HG02943 (cell line): ENCODE results near the gene LDAH.

Experiments
- ATAC-seq: cut with Tn5 transposase; IDR thresholded peaks from one replicate; pipeline ENCODE4 v1.9.1; 2021; ENCODE audit warnings: mild to moderate bottlenecking, low read depth, moderate library complexity; ENCODE audit not compliant: unreplicated experiment

The LDAH gene

DNA sequence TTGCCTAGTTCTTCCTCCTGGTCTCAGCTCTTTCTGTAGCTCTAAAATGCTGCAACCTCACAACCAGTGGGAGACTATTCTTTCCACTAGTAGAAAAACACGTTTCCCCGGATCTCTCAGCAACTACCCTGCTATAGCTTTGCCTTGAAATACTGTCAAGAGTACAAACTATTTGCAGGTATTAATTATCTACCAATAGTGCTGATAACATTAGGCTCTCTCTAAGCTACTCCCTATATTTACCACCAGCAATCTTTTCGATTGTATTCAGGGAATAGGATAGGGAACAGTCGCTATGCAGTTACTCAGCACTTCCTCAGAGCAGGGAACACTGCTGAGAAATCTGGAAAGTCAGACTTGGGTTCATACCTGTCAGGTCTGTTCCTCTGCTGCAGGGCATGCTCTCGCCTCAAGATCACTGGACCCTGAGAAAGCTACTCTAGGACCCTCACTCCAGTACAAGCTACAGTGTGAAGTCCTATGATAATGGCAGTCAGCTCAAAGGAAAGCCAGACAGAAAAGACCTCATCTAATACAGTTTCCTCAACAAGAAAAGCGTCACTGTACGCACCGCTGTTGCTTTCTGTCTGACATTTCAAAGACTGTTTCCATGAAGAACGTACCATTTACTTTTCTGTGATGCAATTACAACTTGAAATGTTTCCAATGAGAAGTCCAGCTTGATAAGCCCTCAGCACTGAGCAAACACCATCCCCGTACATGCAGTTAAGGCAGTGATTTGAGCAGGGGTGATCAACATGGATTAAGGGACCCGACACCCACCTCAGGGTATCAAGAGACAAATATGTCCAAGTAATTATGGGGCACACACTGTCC, 133.3 kb downstream of the LDAH start:
- no peak for ATAC-seq

- no peak for ATAC-seq
Observed at GRCh38 chr2:20687260-20687832, 135.6 kb downstream of the LDAH start.

GRCh38 chr2:20684581-20685063, 138.3 kb downstream of the LDAH start:
- no peak for ATAC-seq

GRCh38 chr2:20682167-20682920, 140.6 kb downstream of the LDAH start:
- ATAC-seq, result no peak

DNA sequence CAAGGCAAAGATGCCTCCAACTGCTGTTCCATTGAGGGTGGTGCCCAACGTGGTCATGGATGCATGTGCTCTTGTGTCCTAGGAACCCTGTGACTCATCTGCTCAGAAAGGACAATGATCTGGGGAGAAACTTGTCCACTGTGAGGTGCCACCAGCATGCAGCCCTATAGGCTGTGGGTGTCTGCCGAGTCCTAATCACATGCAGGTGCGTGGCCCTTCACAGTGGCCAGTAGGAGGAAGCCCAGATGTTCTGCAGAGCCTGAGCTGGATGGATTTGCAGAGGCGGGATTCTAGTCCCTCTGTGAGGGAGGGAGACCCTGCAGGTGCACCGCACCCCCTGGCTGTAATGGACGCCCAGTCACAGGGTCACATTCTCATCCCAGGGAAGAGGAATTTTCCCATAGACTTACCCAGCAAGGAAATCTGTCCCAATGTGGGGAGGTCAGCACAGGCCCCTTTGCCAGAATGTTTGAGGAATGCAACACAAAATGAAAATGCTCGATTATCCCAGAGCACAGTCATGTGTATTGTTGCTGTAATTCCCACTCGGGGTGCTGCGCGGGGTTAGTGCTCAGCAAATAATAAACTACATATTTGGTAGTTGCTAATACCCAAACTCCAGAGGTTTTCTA, 142.0 kb downstream of the LDAH start:
- no peak for ATAC-seq

DNA sequence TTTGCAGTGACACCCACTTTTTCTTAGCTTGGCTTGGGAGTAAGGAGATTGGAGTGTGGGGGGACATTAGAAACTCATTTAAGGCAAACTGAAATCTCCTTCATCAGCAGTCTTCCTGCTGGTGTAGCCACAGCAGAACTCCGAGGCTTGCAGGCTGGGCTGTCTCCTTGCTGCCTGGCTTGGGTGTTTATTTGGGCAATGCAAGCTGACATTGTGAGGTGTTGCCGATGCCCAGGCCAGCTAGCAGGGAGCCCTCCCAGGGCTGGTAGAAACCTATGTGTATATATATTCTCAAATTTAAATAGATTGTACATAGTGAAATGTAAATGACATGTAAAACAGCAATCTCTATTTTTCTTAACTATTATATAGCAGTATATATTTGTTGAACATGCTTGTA, 144.1 kb downstream of the LDAH start:
- no peak for ATAC-seq

DNA sequence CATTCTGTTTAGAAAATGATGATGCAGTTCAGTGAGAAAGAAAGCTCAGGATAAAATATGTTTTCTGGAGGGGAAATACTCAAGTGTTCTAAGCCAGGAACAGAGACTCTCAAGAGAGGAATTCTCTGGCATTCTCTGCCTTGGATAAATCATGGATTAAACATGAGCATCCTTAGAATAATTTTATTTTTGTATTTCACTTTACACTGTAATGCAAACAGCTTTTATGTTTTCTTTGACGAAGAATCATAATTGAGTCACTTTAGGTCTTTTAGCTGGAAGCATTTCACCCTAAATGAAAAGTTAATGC, 144.9 kb downstream of the LDAH start:
- no peak for ATAC-seq

GRCh38 chr2:20677301-20678085, 145.4 kb downstream of the LDAH start:
- peak; percentile 36 for ATAC-seq

GRCh38 chr2:20676353-20677215, 146.3 kb downstream of the LDAH start:
- peak; percentile 87 for ATAC-seq

DNA sequence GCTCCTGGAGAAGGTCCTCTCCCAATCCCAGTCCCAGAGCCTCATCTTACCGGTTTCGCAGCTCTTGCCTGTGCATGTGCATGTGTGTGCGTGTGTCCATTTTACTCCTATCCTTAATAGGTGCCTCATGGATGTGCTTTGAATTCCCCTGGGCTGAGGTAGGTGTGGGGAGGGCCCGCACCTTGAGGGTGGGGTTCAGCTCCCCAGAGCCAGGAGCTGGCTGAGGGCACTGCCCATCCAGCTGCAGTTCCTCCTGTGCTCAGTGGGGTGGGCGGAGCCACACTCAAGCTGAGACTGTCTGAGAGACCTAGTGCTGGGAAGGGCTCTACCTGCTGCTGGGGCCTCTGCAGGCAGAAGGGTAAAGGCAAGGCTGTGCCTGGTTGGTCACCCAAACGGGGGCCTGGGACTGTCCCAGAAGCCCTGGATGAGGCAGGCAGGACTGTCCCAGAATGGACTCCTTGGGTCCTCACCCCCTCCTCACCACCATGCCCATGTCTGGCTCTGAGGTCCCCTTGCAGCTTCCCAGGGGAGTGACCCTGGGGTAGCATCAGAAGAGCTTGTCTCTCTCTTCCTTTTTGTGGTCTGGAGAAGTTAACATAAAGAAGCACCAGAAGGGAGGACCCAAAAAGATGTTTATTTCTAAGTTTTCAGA, 147.1 kb downstream of the LDAH start:
- ATAC-seq, result peak; percentile 46

GRCh38 chr2:20674974-20675679, 147.8 kb downstream of the LDAH start:
- ATAC-seq, result no peak

GRCh38 chr2:20674309-20674965, 148.5 kb downstream of the LDAH start:
- no peak for ATAC-seq

- no peak for ATAC-seq
Observed at GRCh38 chr2:20673686-20674308, 149.1 kb downstream of the LDAH start.

DNA sequence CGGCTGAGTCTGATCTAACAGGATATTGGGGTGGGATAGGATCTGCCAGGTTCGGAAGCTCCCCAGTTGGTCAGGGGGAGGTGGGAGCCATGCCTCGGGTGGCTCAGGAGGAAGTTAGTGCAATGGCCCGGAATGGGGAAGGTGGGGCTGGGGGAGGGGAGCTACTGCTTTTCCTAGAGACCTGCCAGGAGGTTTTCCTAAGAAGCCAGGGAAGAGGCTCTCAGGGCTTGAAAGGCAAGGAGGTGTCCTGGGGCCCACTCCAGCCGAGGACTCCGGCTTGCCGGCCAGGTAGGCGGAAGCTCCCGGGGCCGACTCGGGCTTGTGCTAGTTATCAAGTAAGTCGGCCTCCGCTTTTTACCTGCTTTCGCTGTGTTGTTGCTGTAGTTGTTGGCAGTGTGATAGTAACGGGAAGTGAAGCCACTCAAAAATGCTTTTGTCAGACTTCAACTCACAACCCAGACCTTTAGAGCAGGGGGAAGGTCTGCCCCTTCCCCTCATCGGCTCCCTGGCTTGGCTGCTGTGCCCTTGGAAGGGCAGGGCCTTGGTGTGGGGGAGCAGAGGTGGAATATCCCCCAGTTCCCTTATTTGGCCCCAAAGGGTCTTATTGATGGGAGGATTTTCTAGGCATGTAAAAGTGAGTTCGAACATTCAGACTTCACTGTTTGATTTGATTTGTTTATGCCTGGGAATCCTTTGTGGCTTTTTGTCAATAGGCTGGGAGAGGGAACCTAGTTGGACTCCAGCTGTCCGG, 150.5 kb downstream of the LDAH start:
- ATAC-seq, result no peak

GRCh38 chr2:20671736-20672080, 151.2 kb downstream of the LDAH start:
- ATAC-seq, result no peak

DNA sequence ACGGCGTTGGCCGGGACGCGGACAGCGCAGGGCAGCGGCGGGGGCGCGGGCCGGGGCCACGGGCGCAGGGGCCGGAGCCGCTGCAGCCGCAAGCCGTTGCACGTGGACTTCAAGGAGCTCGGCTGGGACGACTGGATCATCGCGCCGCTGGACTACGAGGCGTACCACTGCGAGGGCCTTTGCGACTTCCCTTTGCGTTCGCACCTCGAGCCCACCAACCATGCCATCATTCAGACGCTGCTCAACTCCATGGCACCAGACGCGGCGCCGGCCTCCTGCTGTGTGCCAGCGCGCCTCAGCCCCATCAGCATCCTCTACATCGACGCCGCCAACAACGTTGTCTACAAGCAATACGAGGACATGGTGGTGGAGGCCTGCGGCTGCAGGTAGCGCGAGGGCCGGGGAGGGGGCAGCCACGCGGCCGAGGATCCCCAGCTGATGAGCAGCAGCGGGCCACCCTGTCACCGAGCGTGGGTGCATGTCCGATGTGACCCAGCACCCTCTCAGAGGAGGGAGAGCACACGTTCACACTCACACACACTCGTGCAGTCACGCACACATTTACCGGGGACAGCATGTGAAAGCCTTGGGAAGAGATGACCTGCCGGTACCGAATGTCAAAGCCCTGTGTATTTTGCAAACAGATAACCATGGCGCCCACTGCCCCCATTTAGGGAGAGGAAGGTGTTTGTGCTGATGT, 151.7 kb downstream of the LDAH start:
- ATAC-seq, result no peak
